HFF-Myc (cell line): ENCODE data around the gene GMDS.
A peak's percentile ranks its signal among the peaks of the same experiment; 100 is the strongest.

ENCODE experiments used
- DNase-seq: peaks from one replicate; pipeline ENCODE4 v3.0.0-alpha.2; 2011; ENCODE audit warnings: low read depth; ENCODE audit errors: extremely low read depth
- H3K4me3 ChIP-seq: replicated peaks from 2 replicates; pipeline ENCODE4 v1.5.1; 2011; ENCODE audit warnings: low read depth, mild to moderate bottlenecking, control low read depth, low read length
- CTCF ChIP-seq: IDR thresholded peaks from 2 replicates; pipeline ENCODE4 v1.5.1; 2012; ENCODE audit warnings: mild to moderate bottlenecking, low read depth, low read length, control low read depth; ENCODE audit errors: missing control alignments

Gene GMDS

GRCh38 chr6:2216794-2217383 lies 28.5 kb downstream of the GMDS start:
- no peak overlapping the region for H3K4me3 ChIP-seq
- TF ChIP-seq CTCF, result no peak
- no peak for DNase-seq

- TF ChIP-seq CTCF, result no peak
- no peak overlapping the region for H3K4me3 ChIP-seq
- no peak for DNase-seq
Observed at GRCh38 chr6:2215342-2215741, 30.1 kb downstream of the GMDS start.

GRCh38 chr6:2213086-2213485 lies 32.3 kb downstream of the GMDS start:
- no peak for TF ChIP-seq CTCF

GRCh38 chr6:2209226-2209809 lies 36.1 kb downstream of the GMDS start:
- no peak overlapping the region for H3K4me3 ChIP-seq
- TF ChIP-seq CTCF, result peak; percentile 70
- no peak for DNase-seq

More at GRCh38 chr6:2213086-2213485, 32.3 kb downstream of the GMDS start:
- no peak for DNase-seq
- H3K4me3 ChIP-seq, result no peak overlapping the region

GRCh38 chr6:2208468-2208867 lies 36.9 kb downstream of the GMDS start:
- TF ChIP-seq CTCF, result no peak

GRCh38 chr6:2205396-2205795 lies 40.0 kb downstream of the GMDS start:
- no peak overlapping the region for H3K4me3 ChIP-seq
- no peak for DNase-seq
- no peak for TF ChIP-seq CTCF

More at GRCh38 chr6:2208468-2208867, 36.9 kb downstream of the GMDS start:
- no peak overlapping the region for H3K4me3 ChIP-seq
- DNase-seq, result no peak
